Epithelial cell of esophagus (primary cell): ENCODE data around the gene ASXL1.

Source experiments
- DNase-seq: peaks from one replicate; pipeline ENCODE4 v3.0.0; 2010; ENCODE audit warnings: low read depth
- H3K4me3 ChIP-seq: 2 replicates; pipeline ENCODE4 v1.5.1; 2011; ENCODE audit warnings: mild to moderate bottlenecking, low read length, control low read depth
- CTCF ChIP-seq: IDR thresholded peaks from 2 replicates; pipeline ENCODE4 v1.5.1; 2011; ENCODE audit warnings: low read depth, mild to moderate bottlenecking, low read length, control low read depth, inconsistent platforms; ENCODE audit not compliant: insufficient read depth; ENCODE audit errors: missing control alignments

Gene ASXL1

DNA sequence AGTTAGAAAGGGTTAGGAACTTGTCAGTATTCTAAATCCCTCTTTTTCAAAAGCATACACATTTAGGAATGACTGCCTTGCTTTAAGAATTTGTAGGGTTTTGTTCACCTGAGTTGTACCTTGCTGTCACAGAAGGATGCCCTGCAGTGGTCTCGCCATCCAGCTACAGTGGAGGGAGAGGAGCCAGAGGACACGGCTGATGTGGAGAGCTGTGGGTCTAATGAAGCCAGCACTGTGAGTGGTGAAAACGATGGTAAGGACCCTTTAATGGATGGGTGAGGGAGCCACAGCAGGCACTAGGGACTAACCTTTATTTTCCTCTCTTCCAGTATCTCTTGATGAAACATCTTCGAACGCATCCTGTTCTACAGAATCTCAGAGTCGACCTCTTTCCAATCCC is 69.9 kb downstream of the ASXL1 start:
- no peak for TF ChIP-seq CTCF
- no peak for DNase-seq
- H3K4me3 ChIP-seq: no peak overlapping the region

GRCh38 chr20:32429343-32429742 is 71.2 kb downstream of the ASXL1 start:
- H3K4me3 ChIP-seq: no peak overlapping the region
- TF ChIP-seq CTCF: no peak
- DNase-seq: no peak

DNA sequence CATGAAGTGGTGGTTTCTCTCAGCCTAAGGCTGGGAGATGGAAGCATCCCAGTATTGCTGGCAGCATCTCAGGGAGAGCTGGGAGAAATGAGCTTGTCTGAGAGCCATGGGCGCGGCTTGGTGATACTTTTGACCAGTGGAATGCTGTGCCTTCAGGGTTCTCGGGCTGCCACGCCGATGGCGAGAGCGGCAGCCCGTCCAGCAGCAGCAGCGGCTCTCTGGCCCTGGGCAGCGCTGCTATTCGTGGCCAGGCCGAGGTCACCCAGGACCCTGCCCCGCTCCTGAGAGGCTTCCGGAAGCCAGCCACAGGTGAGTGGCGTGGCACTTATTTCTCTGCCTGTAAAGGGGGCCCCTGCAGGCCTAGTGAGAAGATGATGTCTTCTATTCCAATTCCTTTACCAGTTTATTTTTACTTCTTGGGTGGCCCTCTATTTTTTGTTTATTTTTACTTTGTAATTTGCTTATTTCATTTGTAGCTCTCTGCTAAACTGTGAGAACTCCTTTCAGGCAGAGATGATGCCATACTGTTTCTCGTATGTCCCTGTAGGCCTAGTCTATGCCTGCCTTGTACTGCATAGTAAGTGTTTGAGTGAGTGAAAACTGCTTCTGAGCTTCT is 71.7 kb downstream of the ASXL1 start:
- no peak for TF ChIP-seq CTCF
- no peak overlapping the region for H3K4me3 ChIP-seq
- no peak for DNase-seq

DNA sequence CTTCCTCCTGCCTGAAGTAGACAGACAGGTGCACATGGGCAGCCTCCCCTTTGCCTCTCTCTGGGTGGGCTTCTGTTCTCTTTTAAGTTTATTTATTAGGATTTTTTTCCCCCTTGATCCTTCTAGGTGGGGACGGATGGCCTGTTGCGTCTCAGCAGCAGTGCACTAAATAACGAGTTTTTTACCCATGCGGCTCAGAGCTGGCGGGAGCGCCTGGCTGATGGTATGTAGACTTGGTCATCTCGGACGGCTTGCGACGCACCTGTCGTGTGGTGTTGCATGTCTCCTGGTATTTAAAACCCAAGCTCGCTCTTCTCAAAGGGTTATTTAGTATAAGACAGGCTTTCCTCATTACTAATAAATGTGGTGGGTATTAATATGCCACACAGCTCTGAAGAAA is 73.3 kb downstream of the ASXL1 start:
- no peak overlapping the region for H3K4me3 ChIP-seq
- no peak for TF ChIP-seq CTCF
- DNase-seq: no peak

- DNase-seq: no peak
- no peak overlapping the region for H3K4me3 ChIP-seq
- no peak for TF ChIP-seq CTCF
Observed at GRCh38 chr20:32432277-32432676, 74.1 kb downstream of the ASXL1 start.

GRCh38 chr20:32433311-32434021 is 75.3 kb downstream of the ASXL1 start:
- no peak overlapping the region for H3K4me3 ChIP-seq
- no peak for DNase-seq
- no peak for TF ChIP-seq CTCF

DNA sequence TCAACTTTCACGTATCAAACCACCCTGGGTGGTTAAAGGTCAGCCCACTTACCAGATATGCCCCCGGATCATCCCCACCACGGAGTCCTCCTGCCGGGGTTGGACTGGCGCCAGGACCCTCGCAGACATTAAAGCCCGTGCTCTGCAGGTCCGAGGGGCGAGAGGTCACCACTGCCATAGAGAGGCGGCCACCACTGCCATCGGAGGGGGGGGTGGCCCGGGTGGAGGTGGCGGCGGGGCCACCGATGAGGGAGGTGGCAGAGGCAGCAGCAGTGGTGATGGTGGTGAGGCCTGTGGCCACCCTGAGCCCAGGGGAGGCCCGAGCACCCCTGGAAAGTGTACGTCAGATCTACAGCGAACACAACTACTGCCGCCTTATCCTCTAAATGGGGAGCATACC is 76.3 kb downstream of the ASXL1 start:
- no peak for DNase-seq
- no peak for TF ChIP-seq CTCF

More for the DNA sequence above, 76.3 kb downstream of the ASXL1 start:
- no peak overlapping the region for H3K4me3 ChIP-seq
